DMS153 treated with DMSO at 0.1 percent for 48 hours (cell line): ENCODE measurements around the gene SLC24A3.

Source experiments
- DNase-seq: peaks from one replicate; lab custom pipeline; 2025; ENCODE audit not compliant: unreplicated experiment; lab: John Stamatoyannopoulos, UW

SLC24A3 gene

DNA sequence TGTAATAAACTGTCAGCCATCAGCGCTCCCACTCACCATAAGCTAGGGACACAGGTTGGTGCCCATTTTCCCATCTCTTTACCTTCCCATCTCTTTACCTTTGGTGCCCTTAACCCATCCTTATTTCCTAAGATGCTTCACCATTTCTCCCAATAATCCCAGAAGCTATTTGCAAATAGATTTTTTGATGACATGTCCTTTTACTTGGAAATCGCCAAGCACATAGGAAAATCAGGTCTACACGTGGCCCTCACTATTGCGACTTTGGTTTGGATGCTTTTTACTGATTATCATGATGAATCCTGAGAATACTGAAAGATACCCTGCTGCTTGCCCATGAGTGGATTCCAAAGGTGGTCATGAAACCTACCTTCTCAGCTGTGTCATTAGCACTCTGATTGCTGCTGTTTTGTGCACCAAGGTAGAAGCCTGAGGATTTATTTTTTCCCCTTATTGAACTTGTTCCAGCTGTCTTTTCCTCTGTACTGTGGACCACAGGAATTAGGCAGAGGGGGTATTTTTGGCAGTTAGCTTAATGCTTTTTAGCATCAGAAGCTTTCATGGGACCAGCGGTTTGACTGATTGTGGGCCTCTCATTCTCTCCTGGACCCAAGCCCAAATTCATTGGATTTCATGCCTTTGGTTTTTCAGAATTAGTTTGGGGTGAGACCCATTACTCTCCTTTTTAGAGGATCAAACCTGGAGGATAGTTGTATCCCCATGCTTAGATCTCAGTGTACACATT, 316.0 kb downstream of the SLC24A3 start:
- no peak for DNase-seq

- no peak for DNase-seq
These were observed 317.6 kb downstream of the SLC24A3 start for GRCh38 chr20:19530006-19530405.

GRCh38 chr20:19531446-19531845, 319.0 kb downstream of the SLC24A3 start:
- DNase-seq = no peak

GRCh38 chr20:19538556-19538955, 326.1 kb downstream of the SLC24A3 start:
- DNase-seq = no peak

DNA sequence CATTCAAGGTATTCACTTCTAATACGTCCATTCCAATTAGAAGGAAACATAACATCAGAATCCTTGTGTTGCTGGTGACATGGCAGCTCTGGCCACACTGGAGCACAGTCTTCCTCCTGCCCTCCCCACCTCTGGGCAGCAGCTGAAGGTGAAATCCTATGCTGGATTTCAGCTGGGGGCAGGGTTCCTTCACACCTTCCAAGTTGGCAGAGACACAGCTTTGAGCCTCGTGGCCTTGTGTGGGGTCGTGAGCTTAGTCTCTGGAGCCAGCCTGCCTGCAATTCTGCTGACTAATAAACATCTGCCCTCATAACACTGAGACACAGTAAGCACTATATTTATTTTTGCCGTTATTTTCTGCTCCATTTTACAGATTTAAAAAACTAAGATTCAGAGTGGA, 326.7 kb downstream of the SLC24A3 start:
- no peak for DNase-seq

DNA sequence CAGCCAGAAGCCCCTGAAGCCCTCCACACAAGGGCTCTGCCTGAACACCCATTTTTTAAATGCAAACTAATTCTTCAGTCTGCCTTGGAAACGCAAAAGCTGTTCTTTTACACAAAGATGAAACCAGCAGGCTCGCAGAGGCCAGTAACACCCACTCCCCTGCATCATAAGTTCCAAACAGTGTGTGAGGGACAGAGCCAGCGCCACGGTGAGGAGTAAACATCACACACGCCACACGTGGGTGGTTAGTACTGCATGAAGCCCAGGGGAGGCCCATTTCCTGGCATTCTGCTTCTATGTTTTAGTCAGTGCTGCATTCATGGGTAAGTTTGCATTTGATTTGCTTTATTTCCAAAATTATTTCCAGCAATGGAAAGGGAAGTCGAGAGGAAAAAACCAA, 327.9 kb downstream of the SLC24A3 start:
- DNase-seq = no peak

DNA sequence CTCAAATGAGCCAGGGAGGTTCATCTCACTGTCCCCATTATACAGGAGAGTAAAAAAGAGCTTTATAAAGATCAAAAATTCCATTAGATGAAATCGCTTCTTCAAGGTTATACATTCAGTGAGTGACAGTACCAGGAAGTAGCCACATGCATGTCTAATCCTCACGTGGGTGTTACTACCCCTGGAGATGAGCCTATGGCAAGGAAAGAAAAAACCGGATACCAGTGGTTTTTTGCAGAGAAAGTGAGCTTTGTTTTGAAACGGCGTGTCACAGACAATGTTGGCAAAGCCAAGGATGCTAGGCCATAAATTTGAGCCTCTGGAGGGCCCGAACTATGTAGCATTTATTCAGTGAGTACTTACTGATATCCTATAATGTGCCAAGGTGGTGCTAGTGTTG, 330.7 kb downstream of the SLC24A3 start:
- DNase-seq = no peak

DNA sequence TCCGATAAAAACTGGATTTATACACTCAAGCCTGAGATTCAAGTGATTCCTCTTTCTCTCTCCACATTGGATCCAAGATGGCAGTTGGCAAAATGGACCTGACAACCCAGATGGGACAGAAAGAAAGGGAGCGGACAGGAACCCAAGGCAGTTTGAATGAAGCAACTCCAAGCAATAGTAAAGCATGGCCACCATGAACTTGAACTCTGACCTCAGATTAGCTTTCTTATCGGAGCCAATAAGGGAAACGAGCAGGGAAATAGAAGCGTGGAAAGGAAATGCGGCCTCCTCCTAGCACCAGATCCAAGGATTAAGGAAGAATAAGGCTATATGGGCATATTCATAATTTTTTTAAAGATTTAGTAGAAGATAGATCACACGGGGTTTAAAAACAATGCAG, 332.2 kb downstream of the SLC24A3 start:
- no peak for DNase-seq

DNA sequence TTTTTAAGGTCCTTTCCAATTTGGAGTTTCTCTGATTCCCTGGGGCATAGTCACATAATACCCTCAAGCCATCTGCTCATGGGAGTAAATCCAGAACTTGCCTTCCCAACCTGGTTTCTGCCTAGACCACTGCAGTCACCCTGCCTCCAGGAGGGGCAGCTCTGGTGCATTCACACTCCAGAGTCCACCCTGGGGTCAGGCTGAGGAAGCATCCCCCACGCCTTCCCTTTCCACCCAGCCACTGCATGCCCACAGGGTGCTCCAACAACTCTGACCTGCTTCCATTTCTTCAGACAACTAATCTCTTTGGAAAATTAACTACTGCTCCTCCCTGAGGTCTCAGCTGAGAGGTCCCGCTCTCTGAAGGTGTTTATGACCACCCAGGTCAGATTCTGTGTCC, 334.2 kb downstream of the SLC24A3 start:
- no peak for DNase-seq

- DNase-seq = no peak
These were observed 335.1 kb downstream of the SLC24A3 start for GRCh38 chr20:19547547-19547946.

GRCh38 chr20:19549896-19550295, 337.5 kb downstream of the SLC24A3 start:
- no peak for DNase-seq

GRCh38 chr20:19552221-19553180, 340.1 kb downstream of the SLC24A3 start:
- DNase-seq = no peak

DNA sequence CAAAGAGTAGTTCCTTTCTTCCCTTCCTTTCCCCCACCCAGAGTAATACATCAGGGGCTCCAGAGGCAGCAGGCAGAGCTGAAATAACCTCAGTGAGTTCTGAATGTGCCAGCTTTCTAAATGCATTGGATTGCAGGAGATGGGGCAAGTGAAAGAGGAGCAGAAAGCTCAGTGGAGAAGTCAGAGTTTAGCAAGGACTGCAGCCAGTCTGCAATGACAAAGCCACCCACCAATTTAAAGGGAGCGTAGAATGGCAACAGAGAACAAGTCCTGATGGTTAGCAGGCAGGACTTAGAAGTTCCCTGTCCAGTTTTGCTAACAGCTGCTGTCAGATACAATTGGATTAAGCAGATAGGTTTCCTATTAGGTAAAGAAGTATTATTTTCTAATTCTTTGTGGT, 342.2 kb downstream of the SLC24A3 start:
- no peak for DNase-seq

DNA sequence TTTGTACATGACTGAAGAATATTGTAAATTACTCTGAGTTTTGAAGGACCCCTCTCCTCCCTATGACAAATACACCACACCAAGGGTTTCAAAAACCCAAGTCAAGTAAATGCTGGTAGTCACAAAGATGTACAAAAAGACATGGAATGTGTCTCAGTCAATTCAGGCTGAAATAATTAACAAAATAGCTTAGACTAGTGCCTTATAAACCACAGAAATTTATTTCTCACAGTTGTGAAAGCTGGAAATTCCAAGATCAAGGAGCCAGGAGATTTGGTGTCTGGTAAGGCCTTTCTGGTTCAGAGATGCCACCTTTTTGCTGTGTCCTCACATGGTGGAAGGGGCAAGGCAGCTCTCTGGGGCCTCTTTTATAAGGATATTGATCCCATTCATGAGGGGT, 343.3 kb downstream of the SLC24A3 start:
- no peak for DNase-seq

DNA sequence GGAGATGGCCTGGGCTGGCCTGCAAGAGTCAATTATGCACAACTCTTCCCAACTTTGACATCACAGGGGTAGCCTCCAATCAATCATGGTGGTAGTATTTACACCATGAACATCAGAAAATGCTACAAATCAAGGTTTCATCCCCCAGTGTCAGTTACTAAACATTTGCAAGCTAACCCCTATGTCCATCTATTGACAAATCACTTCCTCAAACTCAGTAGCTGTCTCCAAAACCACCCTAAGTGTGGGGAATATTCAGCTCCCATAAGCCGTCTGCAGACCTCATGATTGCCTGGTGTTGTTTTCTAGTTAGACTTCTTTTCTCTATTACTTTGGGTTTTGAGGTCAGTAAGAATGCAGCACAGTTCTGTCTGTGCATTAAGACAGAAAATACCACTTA, 344.8 kb downstream of the SLC24A3 start:
- no peak for DNase-seq

DNA sequence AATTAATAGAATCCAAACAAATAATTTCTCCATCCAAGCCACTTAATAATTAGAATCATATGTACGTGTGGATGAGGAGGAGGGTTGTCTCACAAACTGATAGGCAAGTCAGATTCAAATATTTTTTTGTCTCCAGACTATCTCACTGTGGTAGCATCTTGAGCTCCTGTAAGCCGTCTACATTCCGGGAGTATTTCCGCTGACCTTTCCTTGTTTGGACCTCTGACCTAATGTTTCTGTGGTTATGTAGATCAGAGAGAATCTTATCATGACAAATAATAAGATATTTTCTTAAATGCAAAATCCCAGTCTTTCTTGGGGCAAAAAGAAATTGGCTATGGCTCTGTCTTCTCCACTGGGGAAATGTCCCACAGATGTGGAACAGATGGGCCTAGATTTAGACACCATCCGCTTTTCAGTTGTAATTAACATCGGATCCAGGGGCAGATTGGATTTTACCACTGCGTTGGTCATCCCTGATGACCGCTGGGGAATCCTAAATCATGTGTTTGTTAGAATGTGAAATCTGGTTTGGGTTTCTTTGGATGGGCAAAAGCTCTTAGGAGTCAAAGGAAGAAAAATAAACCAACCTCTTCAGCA, 348.5 kb downstream of the SLC24A3 start:
- DNase-seq = no peak

- DNase-seq = no peak
These were observed 350.0 kb downstream of the SLC24A3 start for GRCh38 chr20:19562426-19562825.

GRCh38 chr20:19564261-19564660, 351.8 kb downstream of the SLC24A3 start:
- no peak for DNase-seq

DNA sequence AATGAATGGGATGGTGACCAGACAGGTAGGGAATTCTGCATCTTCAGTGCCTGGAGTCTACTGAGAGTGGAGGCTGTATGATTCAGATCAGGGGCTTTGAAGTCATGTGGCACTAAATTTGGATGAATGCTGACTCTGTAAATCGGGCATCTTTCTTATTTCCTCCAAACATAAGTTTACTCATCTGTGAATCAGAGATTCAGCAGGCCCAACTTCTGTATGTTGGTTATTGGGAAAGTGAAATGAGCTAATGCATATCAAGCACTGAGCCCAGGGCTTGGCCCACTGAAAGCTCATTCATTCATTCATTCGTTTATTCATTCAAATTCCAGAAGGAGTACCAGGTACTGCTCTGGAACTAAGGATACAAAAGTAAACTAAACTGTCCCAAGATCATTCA, 353.3 kb downstream of the SLC24A3 start:
- DNase-seq = no peak

- DNase-seq = no peak
These were observed 353.9 kb downstream of the SLC24A3 start for GRCh38 chr20:19566226-19566945.

DNA sequence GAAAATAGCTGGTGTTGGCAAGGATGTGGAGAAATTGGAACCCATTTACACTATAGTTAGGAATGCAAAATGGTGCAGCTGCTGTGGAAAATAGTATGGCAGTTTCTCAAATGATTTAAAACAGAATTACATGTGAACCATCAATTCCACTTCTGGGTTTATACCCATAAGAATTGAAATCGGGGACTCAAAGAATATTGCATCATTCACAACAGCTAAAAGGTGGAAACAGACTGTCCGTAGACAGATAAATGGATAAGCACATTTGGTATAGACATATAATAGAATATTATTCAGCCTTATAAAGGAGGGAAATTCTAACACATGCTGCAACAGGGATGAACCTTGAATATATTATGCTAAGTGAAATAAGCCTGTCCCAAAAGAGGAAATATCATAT, 355.7 kb downstream of the SLC24A3 start:
- DNase-seq = no peak
